SK-N-SH treated with all-trans-retinoic acid at 6 μM for 48 hours (cell line): ENCODE data around the gene REPS1.

Experiments used
- ARNTL ChIP-seq: fragments of 450-650 bp; formaldehyde crosslinking; IDR thresholded peaks from 2 replicates; pipeline ENCODE4 v1.5.0; 2020; ENCODE audit warnings: low read depth, mild to moderate bottlenecking, moderate library complexity, borderline replicate concordance
- CREB5 ChIP-seq: fragments of 250-450 bp; sonication (Bioruptor Pico); IDR thresholded peaks from 2 replicates; pipeline ENCODE4 v1.5.1; 2020; ENCODE audit warnings: low read depth, mild to moderate bottlenecking, moderate library complexity
- CSDC2 ChIP-seq: fragments of 250-450 bp; sonication (Bioruptor Pico); IDR thresholded peaks from 2 replicates; pipeline ENCODE4 v1.5.0; 2020; ENCODE audit warnings: mild to moderate bottlenecking, moderate library complexity
- CSRNP3 ChIP-seq: fragments of 250-450 bp; sonication (Bioruptor Pico); IDR thresholded peaks from 2 replicates; pipeline ENCODE4 v1.5.1; 2021; ENCODE audit warnings: mild to moderate bottlenecking, moderate library complexity
- ESRRG ChIP-seq: fragments of 250-450 bp; sonication (Bioruptor Pico); IDR thresholded peaks from 2 replicates; pipeline ENCODE4 v1.6.1; 2021; ENCODE audit warnings: mild to moderate bottlenecking
- GLIS3 ChIP-seq: fragments of 250-450 bp; sonication (Bioruptor Pico); IDR thresholded peaks from 2 replicates; pipeline ENCODE4 v1.5.0; 2020; ENCODE audit warnings: mild to moderate bottlenecking, moderate library complexity
- PATZ1 ChIP-seq: fragments of 250-450 bp; sonication (Bioruptor Pico); IDR thresholded peaks from 2 replicates; pipeline ENCODE4 v1.8.0; 2020; ENCODE audit warnings: mild to moderate bottlenecking, moderate library complexity, borderline replicate concordance
- PPARA ChIP-seq: fragments of 250-450 bp; sonication (Bioruptor Pico); IDR thresholded peaks from 2 replicates; pipeline ENCODE4 v1.5.0; 2020; ENCODE audit warnings: mild to moderate bottlenecking, borderline replicate concordance
- ZC3H10 ChIP-seq: fragments of 250-450 bp; sonication (Bioruptor Pico); IDR thresholded peaks from 2 replicates; pipeline ENCODE4 v1.5.1; 2021; ENCODE audit warnings: mild to moderate bottlenecking, moderate library complexity
- ZFP3 ChIP-seq: fragments of 250-450 bp; sonication (Bioruptor Pico); IDR thresholded peaks from 2 replicates; pipeline ENCODE4 v1.5.0; 2020; ENCODE audit warnings: mild to moderate bottlenecking, moderate library complexity
- ZFP30 ChIP-seq: fragments of 450-650 bp; formaldehyde crosslinking; IDR thresholded peaks from 2 replicates; pipeline ENCODE4 v1.5.0; 2022; ENCODE audit warnings: mild to moderate bottlenecking, moderate library complexity

DNA sequence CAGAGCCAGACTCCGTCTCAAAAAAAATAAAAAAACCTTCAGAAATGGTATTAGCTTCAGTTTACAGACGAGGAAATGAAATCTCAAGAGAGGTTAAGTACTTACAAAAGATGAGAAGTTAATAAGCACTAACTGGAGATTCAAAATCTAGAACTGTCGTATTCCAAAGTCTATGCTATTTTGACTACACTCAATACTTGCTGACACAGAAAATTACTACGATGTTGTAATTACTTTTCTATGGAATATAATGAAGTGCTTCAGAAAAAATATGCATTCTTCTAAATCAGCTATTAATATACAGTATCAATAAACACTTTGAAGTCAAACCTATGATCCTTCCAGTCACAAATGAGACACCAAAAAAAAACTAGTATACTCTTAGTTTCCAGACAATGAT lies 12.2 kb downstream of the REPS1 start:
- TF ChIP-seq CREB5 (CRISPR knock-in tag), result no peak
- TF ChIP-seq ZFP30 (CRISPR knock-in tag), result no peak
- no peak for TF ChIP-seq ESRRG
- TF ChIP-seq GLIS3, result no peak
- TF ChIP-seq PATZ1 (CRISPR knock-in tag), result no peak
- TF ChIP-seq ZFP3, result no peak
- no peak for TF ChIP-seq CSDC2 (CRISPR knock-in tag)
- no peak for TF ChIP-seq ARNTL (CRISPR knock-in tag)
- TF ChIP-seq PPARA, result no peak
- no peak for TF ChIP-seq CSRNP3 (CRISPR knock-in tag)
- no peak for TF ChIP-seq ZC3H10 (CRISPR knock-in tag)
